Testis (tissue), 3 donors: ENCODE data around the gene FOXN3. TPM values are rescaled to one million over a fixed set of nuclear protein-coding genes. Genes with fewer than 3 reads are reported as not detected.

ENCODE experiments used
- DNase-seq: peaks from one replicate; pipeline ENCODE4 v3.0.0-alpha.2; 2019
- H3K27ac ChIP-seq, 2 donors: fragments of 200-600 bp; sonication (generic); one replicate each; pipeline ENCODE4 v1.5.1; 2019
- H3K27me3 ChIP-seq: fragments of 200-600 bp; sonication (generic); one replicate; pipeline ENCODE4 v1.5.1; 2019
- H3K36me3 ChIP-seq: fragments of 200-600 bp; sonication (generic); one replicate; pipeline ENCODE4 v1.5.1; 2017; ENCODE audit warnings: low read depth; ENCODE audit errors: missing control alignments
- H3K4me1 ChIP-seq: fragments of 200-600 bp; sonication (generic); one replicate; pipeline ENCODE4 v1.5.1; 2019
- H3K4me3 ChIP-seq, 2 donors: fragments of 200-600 bp; sonication (generic); one replicate each; pipeline ENCODE4 v1.5.1; 2017 to 2019
- H3K9me3 ChIP-seq: fragments of 200-600 bp; sonication (generic); one replicate; pipeline ENCODE4 v1.5.1; 2017
- CTCF ChIP-seq, 3 experiments: fragments of 450-650 bp in 2 of 3; fragments of 200-600 bp in 1 of 3; sonication (generic) in 1 of 3; IDR thresholded peaks; one replicate each; pipeline ENCODE4 v1.5.1; 2016 to 2019; ENCODE audit warnings: antibody characterized with exemption in 3 of 3, mild to moderate bottlenecking in 2 of 3, moderate library complexity in 1 of 3
- POLR2A ChIP-seq: fragments of 450-650 bp; IDR thresholded peaks from one replicate; pipeline ENCODE4 v1.6.1; 2017; ENCODE audit warnings: antibody characterized with exemption, mild to moderate bottlenecking, moderate library complexity
- WGBS, 2 donors: methylation state at CpG; one replicate each; pipeline ENCODE4 v1.1.5; 2018; 5-methylcytosine and 5-hydroxymethylcytosine counted together
- intact Hi-C: fragments of 100-400 bp; cut with DNase I; formaldehyde crosslinking; loops from one replicate; pipeline ENCODE4 v1.15.1; 2023; ENCODE audit warnings: low total_unique reads
- polyA plus RNA-seq: library from polyadenylated mRNA; stranded (reverse); fragments of 350-450 nt; fragmentation: Illumina TruSeq; extraction: RNeasy Lipid Tissue Mini Kit (QIAGEN cat#74804); gene quantifications from one replicate; pipeline ENCODE4 v1.2.3, GENCODE V29; 2014; ENCODE audit warnings: low read depth, low replicate concordance; ENCODE audit not compliant: insufficient read depth
- total RNA-seq, 2 donors: library from RNA; depleted of rRNA; stranded (reverse); fragments of >200 nt; gene quantifications; one replicate each; pipeline ENCODE4 v1.2.3, GENCODE V29; 2016

The FOXN3 gene
- total and polyA plus RNA-seq, 3 donors from 2014 or later: 40.7 to 103 (median 100) TPM

GRCh38 chr14:89185919-89186855 is 230.8 kb downstream of the FOXN3 start:
- intact Hi-C loops: no loop called here
- no peak for DNase-seq
- TF ChIP-seq CTCF (IDR thresholded peaks at IDR 0.05) (no peak), POLR2A (no peak)
- H3K36me3 ChIP-seq: no peaks in the 10 kb centered on the region
- H3K27me3 ChIP-seq: no peaks in the 10 kb centered on the region
- no peak overlapping the region for H3K27ac ChIP-seq
- WGBS, 2 donors: 76 to 78% methylated on average over 12 to 13 of the region's 13 CpGs
- peaks cover 18% of the 10 kb centered on the region for H3K4me1 ChIP-seq
- no peak overlapping the region for H3K4me3 ChIP-seq
- H3K9me3 ChIP-seq: no peaks in the 10 kb centered on the region

- H3K27me3 ChIP-seq: no peaks in the 10 kb centered on the region
- no peak overlapping the region for H3K4me3 ChIP-seq
- TF ChIP-seq POLR2A (no peak), CTCF (IDR thresholded peaks at IDR 0.05) (no peak)
- H3K9me3 ChIP-seq: no peaks in the 10 kb centered on the region
- no peak for DNase-seq
- peaks cover 18% of the 10 kb centered on the region for H3K4me1 ChIP-seq
- no peak overlapping the region for H3K27ac ChIP-seq
- intact Hi-C loops: no loop called here
- no peaks in the 10 kb centered on the region for H3K36me3 ChIP-seq
- WGBS, 2 donors: 78 to 82% methylated on average over 4 of the region's 4 CpGs
These were observed 232.1 kb downstream of the FOXN3 start for GRCh38 chr14:89184952-89185351.

- Histone ChIP-seq H3K27ac (no peak overlapping the region), H3K4me1 (peaks cover 30% of the 10 kb centered on the region), H3K4me3 (no peak overlapping the region), H3K36me3 (no peaks in the 10 kb centered on the region), H3K27me3 (no peaks in the 10 kb centered on the region), H3K9me3 (no peaks in the 10 kb centered on the region)
- 93 to 94% methylated on average over 5 of the region's 5 CpGs for WGBS, 2 donors
- no peak for TF ChIP-seq POLR2A
- no peak for TF ChIP-seq CTCF (IDR thresholded peaks at IDR 0.05)
- no peak for DNase-seq
- intact Hi-C loops: no loop called here
These were observed 234.7 kb downstream of the FOXN3 start for GRCh38 chr14:89182326-89182725.

GRCh38 chr14:89180546-89180945 is 236.5 kb downstream of the FOXN3 start:
- DNase-seq: no peak
- TF ChIP-seq POLR2A: no peak
- TF ChIP-seq CTCF (IDR thresholded peaks at IDR 0.05): no peak
- peaks cover 15% of the 10 kb centered on the region for H3K4me1 ChIP-seq
- H3K27ac ChIP-seq: no peak overlapping the region
- H3K36me3 ChIP-seq: no peaks in the 10 kb centered on the region
- H3K4me3 ChIP-seq: no peak overlapping the region
- 95 to 97% methylated on average over 14 of the region's 14 CpGs for WGBS, 2 donors
- intact Hi-C loops: no loop called here
- H3K27me3 ChIP-seq: no peaks in the 10 kb centered on the region
- no peaks in the 10 kb centered on the region for H3K9me3 ChIP-seq
